Renal cortical epithelial cell (primary cell): ENCODE measurements around the gene MINDY2. TPM values are rescaled to one million over a fixed set of nuclear protein-coding genes. Genes with fewer than 3 reads are reported as not detected.
"Not testable (repeated sequence)": the region's sequence is repeated elsewhere in the genome, so short reads cannot be mapped to it uniquely, and the experiment has no call there.

Source experiments
- DNase-seq: peaks from one replicate; pipeline ENCODE4 v3.0.0-alpha.2; 2011; ENCODE audit warnings: low read depth
- total RNA-seq: library from RNA; depleted of rRNA; stranded (reverse); fragments of >200 nt; gene quantifications from 2 replicates; pipeline ENCODE4 v1.2.3, GENCODE V29; 2014

MINDY2 gene
- total RNA-seq, 1 donor from 2014 or later: 48.3 TPM

- DNase-seq: no peak
Measured at GRCh38 chr15:58797505-58797904, 26.4 kb downstream of the MINDY2 start.

- no peak for DNase-seq
Measured at GRCh38 chr15:58805095-58805494, 34.0 kb downstream of the MINDY2 start.

- not testable (repeated sequence) for DNase-seq
Measured at GRCh38 chr15:58823267-58823666, 52.2 kb downstream of the MINDY2 start.

GRCh38 chr15:58830556-58830955 is 59.5 kb downstream of the MINDY2 start:
- peak; percentile 17 for DNase-seq

- not testable (repeated sequence) for DNase-seq
Measured at GRCh38 chr15:58833681-58834426, 62.8 kb downstream of the MINDY2 start.

- DNase-seq: no peak
Measured at GRCh38 chr15:58839485-58839884, 68.4 kb downstream of the MINDY2 start.

- no peak for DNase-seq
Measured at GRCh38 chr15:58840048-58840447, 68.9 kb downstream of the MINDY2 start.

- DNase-seq: no peak
Measured at GRCh38 chr15:58842713-58843396, 71.8 kb downstream of the MINDY2 start.

- DNase-seq: not testable (repeated sequence)
Measured at GRCh38 chr15:58851205-58851604, 80.1 kb downstream of the MINDY2 start.

- DNase-seq: peak; percentile 28
Measured at GRCh38 chr15:58852347-58852746, 81.2 kb downstream of the MINDY2 start.

- no peak for DNase-seq
Measured at GRCh38 chr15:58854593-58854992, 83.5 kb downstream of the MINDY2 start.

- DNase-seq: peak; percentile 13
Measured at GRCh38 chr15:58856086-58856485, 85.0 kb downstream of the MINDY2 start.

- not testable (repeated sequence) for DNase-seq
Measured at GRCh38 chr15:58856621-58857020, 85.5 kb downstream of the MINDY2 start.

- DNase-seq: no peak
Measured at GRCh38 chr15:58862326-58862725, 91.2 kb downstream of the MINDY2 start.

GRCh38 chr15:58864602-58865424 is 93.7 kb downstream of the MINDY2 start:
- DNase-seq: no peak

GRCh38 chr15:58865425-58865880 is 94.4 kb downstream of the MINDY2 start:
- no peak for DNase-seq

- no peak for DNase-seq
Measured at GRCh38 chr15:58867926-58868325, 96.8 kb downstream of the MINDY2 start.

GRCh38 chr15:58870451-58870850 is 99.3 kb downstream of the MINDY2 start:
- no peak for DNase-seq

- no peak for DNase-seq
Measured at GRCh38 chr15:58873267-58873666, 102.2 kb downstream of the MINDY2 start.

GRCh38 chr15:58875343-58875742 is 104.2 kb downstream of the MINDY2 start:
- no peak for DNase-seq

GRCh38 chr15:58876306-58877106 is 105.4 kb downstream of the MINDY2 start:
- no peak for DNase-seq
